Dermis blood vessel endothelial cell (primary cell): ENCODE data around the gene CCDC157. TPM values are rescaled to one million over a fixed set of nuclear protein-coding genes. Genes with fewer than 3 reads are reported as not detected.

Source experiments
- DNase-seq: peaks from one replicate; pipeline ENCODE4 v3.0.0; 2010
- total RNA-seq: library from RNA; depleted of rRNA; stranded (reverse); fragments of >200 nt; gene quantifications from 2 replicates; pipeline ENCODE4 v1.2.3, GENCODE V29; 2014

CCDC157 gene
- total RNA-seq, 1 donor from 2014 or later: 1.5 TPM

DNA sequence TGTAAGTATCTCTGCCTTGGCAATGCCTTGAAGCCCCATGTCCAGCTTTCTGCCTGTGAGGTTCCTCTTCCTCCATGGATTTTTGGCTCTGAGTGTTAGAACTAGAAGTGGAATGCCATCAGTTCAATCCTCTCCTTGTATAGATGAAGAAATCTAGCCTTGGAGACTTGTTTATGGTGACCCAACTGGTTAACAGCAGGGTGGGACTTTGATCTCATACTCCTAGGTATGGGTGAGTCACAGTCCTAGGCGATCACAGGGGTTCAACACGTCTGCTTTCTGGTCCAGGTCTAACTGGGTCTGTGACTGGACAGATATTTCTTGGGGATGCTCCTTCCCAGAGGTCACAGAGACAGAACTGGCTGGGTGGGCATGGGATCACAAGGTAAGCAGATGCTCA, 59.6 kb downstream of the CCDC157 start:
- no peak for DNase-seq

DNA sequence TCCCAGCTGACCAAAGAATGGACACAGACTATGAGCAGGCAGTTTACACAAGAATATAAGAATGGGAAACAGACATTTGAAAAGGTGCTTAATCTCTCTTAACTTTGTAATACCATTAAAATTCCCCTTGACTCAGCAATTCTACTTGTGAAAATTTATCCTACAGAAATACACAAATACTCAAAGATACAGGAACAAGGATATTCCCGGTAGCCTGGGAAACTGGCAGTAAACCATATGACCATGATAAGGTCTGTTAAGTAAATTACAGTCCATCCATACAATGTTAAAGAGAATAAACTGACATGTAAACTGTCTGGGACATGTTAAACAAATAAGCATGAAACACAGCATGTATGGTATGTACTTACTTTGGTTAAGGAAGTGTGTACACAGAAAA, 60.0 kb downstream of the CCDC157 start:
- no peak for DNase-seq

DNA sequence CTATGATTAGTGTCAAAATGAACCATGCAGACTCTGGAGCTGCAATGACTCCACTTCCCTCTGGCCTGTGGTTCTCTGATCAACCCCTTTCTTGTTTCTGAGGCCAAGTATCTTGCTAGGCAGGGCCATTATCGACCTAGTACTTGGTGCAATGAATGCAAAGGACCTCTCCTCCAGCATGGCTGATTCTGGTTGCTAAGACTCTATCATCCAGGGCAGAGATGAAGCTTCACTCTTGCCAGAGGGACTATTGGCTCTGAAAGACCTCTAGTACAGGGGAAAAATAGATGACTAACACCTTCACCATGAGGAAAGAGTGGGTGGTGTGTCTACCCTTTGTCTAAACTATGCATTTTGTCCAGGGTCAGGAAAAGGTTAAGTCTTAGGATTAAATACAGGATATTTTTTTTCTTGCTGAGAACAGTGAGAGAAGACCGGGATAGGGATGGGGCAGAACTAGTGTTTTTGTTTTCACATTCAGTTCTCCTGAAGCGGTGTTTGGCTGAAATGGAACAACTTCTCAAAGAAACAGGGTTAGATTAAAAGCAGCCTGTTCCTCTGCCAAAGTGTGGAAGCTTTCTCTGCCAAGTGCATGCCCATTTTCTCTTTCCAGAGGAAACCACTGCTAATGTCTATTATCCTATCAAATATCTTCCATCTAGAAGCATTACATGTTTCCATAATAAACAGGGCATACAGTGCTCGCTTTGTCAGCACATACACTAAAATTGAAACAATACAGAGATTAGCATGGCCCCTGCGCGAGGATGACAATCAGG, 63.7 kb downstream of the CCDC157 start:
- peak; percentile 88 for DNase-seq

DNA sequence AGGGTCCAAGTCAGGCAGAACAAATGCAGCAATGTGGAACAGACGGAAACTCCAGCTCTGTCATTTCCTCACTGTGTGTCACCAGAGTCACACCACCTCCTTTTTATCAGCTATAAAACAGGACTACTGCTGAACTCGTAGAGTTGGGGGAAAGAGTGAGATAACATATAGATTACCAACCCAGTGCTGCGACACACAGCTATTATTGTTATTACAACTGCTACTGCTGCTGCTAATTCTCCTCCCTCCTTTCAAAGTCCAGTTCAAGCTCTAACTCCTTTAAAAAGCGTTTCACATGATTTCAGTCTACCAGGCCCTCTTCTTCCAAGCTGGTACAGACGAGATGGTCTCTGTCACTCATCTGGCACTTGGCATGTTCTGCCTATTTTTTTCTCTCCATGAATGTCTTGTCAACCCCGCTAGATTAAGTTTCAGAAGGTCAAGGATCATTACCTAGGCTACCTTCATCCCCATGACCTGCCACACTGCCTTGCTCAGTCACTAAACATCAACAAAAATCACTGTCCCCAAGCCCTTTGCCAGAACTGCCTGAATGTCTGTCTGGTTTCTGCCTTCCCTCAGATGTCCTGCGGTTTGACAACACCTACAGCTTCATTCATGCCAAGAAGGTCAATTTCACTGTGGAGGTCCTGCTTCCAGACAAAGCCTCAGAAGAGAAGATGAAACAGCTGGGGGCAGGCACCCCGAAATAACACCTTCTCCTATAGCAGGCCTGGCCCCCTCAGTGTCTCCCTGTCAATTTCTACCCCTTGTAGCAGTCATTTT, 65.1 kb downstream of the CCDC157 start:
- peak; percentile 66 for DNase-seq

DNA sequence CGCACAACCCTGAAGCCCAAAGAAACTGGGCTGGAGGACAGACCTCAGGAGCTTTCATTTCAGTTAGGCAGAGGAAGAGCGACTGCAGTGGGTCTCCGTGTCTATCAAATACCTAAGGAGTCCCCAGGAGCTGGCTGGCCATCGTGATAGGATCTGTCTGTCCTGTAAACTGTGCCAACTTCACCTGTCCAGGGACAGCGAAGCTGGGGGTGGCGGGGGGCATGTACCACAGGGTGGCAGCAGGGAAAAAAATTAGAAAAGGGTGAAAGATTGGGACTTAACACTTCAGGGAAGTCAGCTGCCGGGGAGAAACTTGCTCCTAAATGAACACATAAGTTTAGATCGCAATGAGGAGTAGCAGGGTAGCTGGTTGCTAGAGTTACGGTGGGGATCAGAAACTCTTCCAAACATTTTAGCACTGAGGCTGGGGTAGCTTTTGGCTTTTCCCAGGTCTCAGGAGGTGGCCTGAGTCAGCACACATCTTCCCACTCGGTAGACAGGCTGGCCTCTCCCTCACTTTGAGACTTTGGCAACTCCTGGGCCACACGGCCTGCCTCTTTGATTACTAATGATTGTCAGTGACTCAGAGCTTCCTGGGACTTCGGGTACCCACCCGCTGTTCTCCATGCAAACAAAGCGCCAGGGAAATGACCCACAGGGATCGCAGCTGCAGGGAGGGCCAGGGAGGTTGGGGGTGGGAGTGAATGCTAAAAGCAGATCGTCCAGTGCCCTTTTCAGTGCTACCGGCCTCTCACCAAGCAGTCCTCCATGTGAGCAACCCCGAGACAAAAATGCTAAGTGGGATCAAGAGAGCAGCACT, 65.9 kb downstream of the CCDC157 start:
- DNase-seq: peak; percentile 59

DNA sequence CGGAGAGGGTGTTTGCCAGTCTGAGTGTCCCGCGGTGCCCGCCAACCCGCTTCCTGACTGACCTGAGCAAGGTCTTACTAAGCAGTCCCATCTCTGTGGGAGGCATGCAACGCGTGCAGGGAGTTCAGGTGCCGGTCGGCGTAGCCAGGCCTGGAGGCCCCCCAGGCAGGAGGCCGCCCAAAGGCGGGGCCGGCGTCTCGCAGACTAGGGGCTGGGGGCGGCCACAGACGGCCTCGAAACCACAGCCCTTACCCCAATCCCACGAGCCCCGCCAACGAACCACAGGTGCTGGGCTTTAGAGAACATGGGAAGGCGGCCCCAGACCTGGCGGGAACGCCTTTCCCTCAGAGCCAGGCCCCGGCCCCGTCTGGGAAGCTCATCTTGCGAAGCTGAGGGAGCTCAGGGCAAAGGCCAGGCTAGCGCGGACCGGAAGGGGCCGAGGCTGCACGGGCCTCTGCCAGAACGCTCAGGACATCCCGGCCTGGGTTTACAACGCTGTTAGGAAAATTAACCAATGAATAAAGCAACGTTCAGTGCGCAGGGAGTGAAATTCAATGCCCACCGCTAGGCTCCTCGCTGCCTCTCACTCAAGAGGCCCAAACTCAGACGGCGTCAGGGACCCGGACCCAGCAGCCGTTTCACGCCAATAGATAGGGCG, 66.6 kb downstream of the CCDC157 start:
- DNase-seq: peak; percentile 56

DNA sequence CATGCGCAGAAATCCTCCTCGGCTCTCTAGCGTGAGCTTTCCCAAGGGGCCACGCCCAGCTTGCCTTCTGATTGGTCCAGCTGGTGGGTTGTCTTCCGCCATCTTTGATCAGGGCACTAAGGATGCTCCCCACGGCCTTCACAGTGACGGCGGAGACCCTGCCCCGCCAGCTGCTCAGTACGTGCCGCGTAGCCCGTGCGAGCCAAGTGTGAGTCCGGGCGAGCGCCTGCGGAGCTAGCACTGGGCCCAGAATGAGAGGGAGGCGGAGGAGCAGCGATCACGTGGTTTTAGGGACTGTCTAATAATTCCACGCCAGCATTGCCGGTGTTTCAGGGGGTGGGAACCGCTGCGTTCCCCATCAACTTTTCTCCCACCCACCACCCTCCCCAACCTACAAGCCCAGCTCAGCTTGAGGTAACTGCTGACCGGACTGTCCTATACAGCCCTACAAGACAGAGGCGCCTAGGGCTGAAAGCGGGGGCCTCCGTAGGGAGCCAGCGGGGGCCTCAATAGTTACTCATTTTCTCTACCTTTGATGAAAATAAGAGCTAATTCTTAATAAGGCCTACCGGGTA, 67.2 kb downstream of the CCDC157 start:
- peak; percentile 100 for DNase-seq

DNA sequence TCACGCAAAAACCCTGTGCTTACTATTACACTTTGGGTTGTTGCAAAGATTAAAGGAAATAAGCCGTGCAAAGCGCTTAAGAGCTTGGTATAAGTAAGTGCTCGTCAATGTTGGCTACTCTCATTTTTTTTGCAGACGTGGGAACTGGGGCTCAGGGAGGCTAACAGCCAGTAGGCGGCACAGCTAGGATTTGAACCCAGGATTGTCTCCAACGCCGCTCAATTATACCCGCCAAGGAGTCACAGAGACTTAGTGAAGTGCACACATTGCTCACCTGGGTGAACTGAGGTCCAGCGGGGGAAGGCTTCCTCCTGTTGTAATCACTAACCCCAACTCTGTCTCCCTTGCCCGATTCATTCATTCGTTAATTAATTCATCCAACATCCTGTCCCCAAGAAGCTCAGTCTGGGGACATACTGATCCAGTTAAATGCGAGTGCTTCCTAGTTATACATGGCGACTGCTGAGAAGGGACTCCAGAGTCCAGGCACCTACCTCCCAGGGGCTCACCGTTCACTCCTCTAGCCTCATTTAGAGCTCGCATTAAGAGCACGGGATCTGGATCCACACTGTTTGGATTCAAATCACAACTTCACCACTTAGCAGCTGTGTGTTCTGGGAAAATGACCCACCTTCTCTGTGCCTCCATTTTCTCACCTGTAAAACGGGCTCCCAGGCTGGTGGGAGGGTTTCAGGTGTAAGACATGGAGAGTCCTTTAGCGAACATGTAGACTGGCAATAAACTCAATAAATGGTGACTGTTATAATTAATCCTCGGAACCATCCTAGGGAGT, 67.9 kb downstream of the CCDC157 start:
- DNase-seq: peak; percentile 43

DNA sequence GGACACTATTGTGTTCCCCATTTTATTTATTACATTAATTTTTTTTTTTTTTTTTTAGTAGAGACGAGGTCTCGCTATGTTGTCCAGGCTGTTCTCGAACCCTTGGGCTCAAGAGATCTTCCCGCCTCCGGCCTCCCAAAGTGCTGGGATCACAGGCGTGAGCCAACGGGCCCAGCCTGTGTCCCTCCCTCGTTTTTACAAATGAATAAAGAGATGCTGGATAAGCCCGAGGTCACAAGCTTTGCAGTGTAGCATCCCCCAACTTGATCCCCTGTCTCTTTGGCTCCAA, 68.5 kb downstream of the CCDC157 start:
- no peak for DNase-seq

DNA sequence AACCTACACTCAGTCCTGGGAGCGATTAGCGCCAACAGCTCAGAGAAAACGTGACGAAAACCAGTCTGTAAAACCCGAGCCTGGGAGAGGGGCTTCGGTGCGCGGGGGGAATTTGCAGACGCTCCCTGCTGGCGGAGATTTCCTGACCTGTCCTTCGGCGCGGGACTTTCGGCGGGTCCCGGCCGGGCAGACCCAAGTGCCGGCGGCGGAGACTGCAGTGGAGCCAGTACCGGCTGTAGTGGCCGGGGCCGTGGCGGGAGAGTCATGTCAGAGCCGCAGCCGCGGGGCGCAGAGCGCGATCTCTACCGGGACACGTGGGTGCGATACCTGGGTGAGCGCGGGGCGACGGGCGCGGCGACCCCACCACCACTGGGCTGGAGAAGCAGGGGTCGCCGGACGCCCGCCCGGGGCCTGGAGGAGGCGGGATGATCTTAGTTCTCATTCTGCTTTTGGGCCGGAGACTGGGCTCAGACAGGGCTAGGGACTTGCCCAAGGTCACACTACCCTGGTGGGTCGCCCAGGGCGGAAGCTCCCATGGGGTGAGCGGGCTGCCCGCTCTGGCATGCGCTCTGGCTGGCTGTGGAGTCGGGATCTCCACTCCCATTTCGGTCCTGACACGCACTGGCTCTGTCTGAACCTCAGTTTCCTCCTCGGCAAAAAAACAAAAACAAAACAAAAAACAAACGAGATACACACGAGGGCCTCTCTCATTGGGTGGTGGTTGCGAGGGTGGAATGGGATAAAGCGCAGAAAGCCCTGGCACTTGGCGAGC, 69.0 kb downstream of the CCDC157 start, which contains the start of gene MTFP1:
TSS of gene MTFP1 (plus strand) at position 153 of the 772 bp plus-strand sequence. CDS start at position 265, 112 bp downstream.
- DNase-seq: peak; percentile 78

Other genes starting within 250 kb of the CCDC157 start
- gene LIF, start 110.2 kb upstream of the CCDC157 start, total RNA-seq: 1.1 and 1.7 TPM in 2 replicates
- not detected in 2 replicates for gene OSM, start 90.2 kb upstream of the CCDC157 start, total RNA-seq
- gene CASTOR1, start 67.5 kb upstream of the CCDC157 start, total RNA-seq: 8.5 and 14.7 TPM in 2 replicates
- gene TBC1D10A, start 30.1 kb upstream of the CCDC157 start, total RNA-seq: 10.6 and 11.7 TPM in 2 replicates
- 17.5 and 34.9 TPM in 2 replicates for gene SF3A1, start 113 bp upstream of the CCDC157 start, total RNA-seq
- 15.1 and 29.3 TPM in 2 replicates for gene RNF215, start 30.4 kb downstream of the CCDC157 start, total RNA-seq
- 16.2 and 17.0 TPM in 2 replicates for gene SEC14L2, start 40.0 kb downstream of the CCDC157 start, total RNA-seq
- gene MTFP1, start 68.8 kb downstream of the CCDC157 start, total RNA-seq: 31.7 and 36.8 TPM in 2 replicates
- not detected in 2 replicates for gene SEC14L3, start 115.0 kb downstream of the CCDC157 start, total RNA-seq
- 0.17 and 0.74 TPM in 2 replicates for gene SEC14L4, start 148.7 kb downstream of the CCDC157 start, total RNA-seq
- 0.05 and 0.34 TPM in 2 replicates for gene SEC14L6, start 189.7 kb downstream of the CCDC157 start, total RNA-seq
- gene GAL3ST1, start 217.7 kb downstream of the CCDC157 start, total RNA-seq: 0.05 and 0.17 TPM in 2 replicates
- 67.2 and 98.6 TPM in 2 replicates for gene PES1, start 234.9 kb downstream of the CCDC157 start, total RNA-seq